ENCODE results near the gene KCNJ3.

The KCNJ3 gene

DNA sequence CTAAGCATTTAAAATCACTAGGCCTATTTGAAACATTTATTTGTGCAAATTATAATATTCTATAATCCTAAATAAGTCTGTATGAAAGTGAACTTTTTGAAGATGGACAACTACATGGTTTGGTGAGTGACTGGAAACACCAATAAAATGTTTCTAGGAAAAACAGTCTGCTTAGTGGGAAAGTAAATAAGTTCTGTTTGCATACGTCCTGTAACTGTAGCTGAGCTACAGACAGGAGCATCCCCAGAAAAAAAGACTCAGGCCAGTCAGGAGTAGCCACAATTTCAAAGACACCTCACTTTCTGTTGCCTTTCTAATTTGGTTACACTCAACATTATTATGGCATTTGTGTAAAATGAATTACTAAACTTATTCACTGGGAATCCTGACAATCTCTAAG is 28.4 kb upstream of the KCNJ3 start:
- no peak overlapping the region for H3K4me3 ChIP-seq (ENCODE audit: low read depth, low read length)
- no peaks in the 10 kb centered on the region for H3K9me3 ChIP-seq (ENCODE audit: control insufficient read depth, insufficient read depth, low read depth, low read length)
- ChIA-PET POLR2A (no interaction called here), CTCF (no interaction called here)
- no peak overlapping the region for H3K27ac ChIP-seq (ENCODE audit: extremely low read depth, low read depth, low read length)
- H3K4me1 ChIP-seq (ENCODE audit: control insufficient read depth, insufficient read depth, low read length): no peaks in the 10 kb centered on the region
- no peaks in the 10 kb centered on the region for H3K36me3 ChIP-seq (ENCODE audit: control insufficient read depth in 2 of 2, insufficient read depth in 1 of 2, low read length in 2 of 2)
- TF ChIP-seq ZNF701 (tag by site-specific recombination; IDR thresholded peaks at IDR 0.05) (no peak), ZNF404 (tag by site-specific recombination; IDR thresholded peaks at IDR 0.05) (no peak), OSR2 (tag by site-specific recombination; IDR thresholded peaks at IDR 0.05) (no peak), KLF7 (tag by site-specific recombination; IDR thresholded peaks at IDR 0.05; ENCODE audit: borderline replicate concordance) (no peak), ZNF707 (tag by site-specific recombination; IDR thresholded peaks at IDR 0.05) (no peak), WT1 (tag by site-specific recombination; IDR thresholded peaks at IDR 0.05) (no peak), ZNF514 (tag by site-specific recombination; IDR thresholded peaks at IDR 0.05) (no peak), ZBTB1 (tag by site-specific recombination; IDR thresholded peaks at IDR 0.05) (no peak), PRDM10 (tag by site-specific recombination; IDR thresholded peaks at IDR 0.05) (no peak), ZBTB49 (tag by site-specific recombination; IDR thresholded peaks at IDR 0.05; ENCODE audit: low read depth) (no peak)

GRCh38 chr2:154673694-154674093 is 24.8 kb upstream of the KCNJ3 start:
- POLR2A ChIA-PET: no interaction called here
- no peaks in the 10 kb centered on the region for H3K9me3 ChIP-seq (ENCODE audit: control insufficient read depth, insufficient read depth, low read depth, low read length)
- no peaks in the 10 kb centered on the region for H3K4me1 ChIP-seq (ENCODE audit: control insufficient read depth, insufficient read depth, low read length)
- H3K4me3 ChIP-seq (ENCODE audit: low read depth, low read length): no peak overlapping the region
- H3K27ac ChIP-seq (ENCODE audit: extremely low read depth, low read depth, low read length): no peak overlapping the region
- CTCF ChIA-PET: interaction anchor here (0.9 kb wide), 1 partner anchor 13 kb away, joined by 3 read pairs; no protein-coding TSS in a partner anchor
- H3K36me3 ChIP-seq (ENCODE audit: control insufficient read depth in 2 of 2, insufficient read depth in 1 of 2, low read length in 2 of 2): no peaks in the 10 kb centered on the region
- TF ChIP-seq ZNF341 (tag by site-specific recombination; IDR thresholded peaks at IDR 0.05; ENCODE audit: low read depth) (no peak), GLI4 (tag by site-specific recombination; IDR thresholded peaks at IDR 0.05) (no peak), ZNF266 (tag by site-specific recombination; IDR thresholded peaks at IDR 0.05; ENCODE audit: low read depth) (no peak), SALL2 (tag by site-specific recombination; IDR thresholded peaks at IDR 0.05; ENCODE audit: borderline replicate concordance) (no peak), ZNF791 (tag by site-specific recombination; IDR thresholded peaks at IDR 0.05) (no peak), GFI1B (tag by site-specific recombination; IDR thresholded peaks at IDR 0.05) (no peak), ZIC2 (tag by site-specific recombination; IDR thresholded peaks at IDR 0.05) (no peak), ZBTB21 (tag by site-specific recombination; IDR thresholded peaks at IDR 0.05) (no peak), ZNF16 (tag by site-specific recombination; IDR thresholded peaks at IDR 0.05; ENCODE audit: low read depth) (no peak), ZNF571 (tag by site-specific recombination; IDR thresholded peaks at IDR 0.05) (no peak), ZNF654 (tag by site-specific recombination; IDR thresholded peaks at IDR 0.05; ENCODE audit: low read depth) (no peak), EGR2 (tag by site-specific recombination; IDR thresholded peaks at IDR 0.05; ENCODE audit: low read depth) (no peak), ZXDB (tag by site-specific recombination; IDR thresholded peaks at IDR 0.05) (no peak), ZNF391 (tag by site-specific recombination; IDR thresholded peaks at IDR 0.05; ENCODE audit: borderline replicate concordance, low read depth) (no peak), GLIS2 (tag by site-specific recombination; IDR thresholded peaks at IDR 0.05) (no peak), ZNF548 (tag by site-specific recombination; IDR thresholded peaks at IDR 0.05) (no peak), HIC1 (tag by site-specific recombination; IDR thresholded peaks at IDR 0.05) (no peak), ZNF664 (tag by site-specific recombination; IDR thresholded peaks at IDR 0.05) (no peak)
- TF ChIP-seq, protein P1, sequence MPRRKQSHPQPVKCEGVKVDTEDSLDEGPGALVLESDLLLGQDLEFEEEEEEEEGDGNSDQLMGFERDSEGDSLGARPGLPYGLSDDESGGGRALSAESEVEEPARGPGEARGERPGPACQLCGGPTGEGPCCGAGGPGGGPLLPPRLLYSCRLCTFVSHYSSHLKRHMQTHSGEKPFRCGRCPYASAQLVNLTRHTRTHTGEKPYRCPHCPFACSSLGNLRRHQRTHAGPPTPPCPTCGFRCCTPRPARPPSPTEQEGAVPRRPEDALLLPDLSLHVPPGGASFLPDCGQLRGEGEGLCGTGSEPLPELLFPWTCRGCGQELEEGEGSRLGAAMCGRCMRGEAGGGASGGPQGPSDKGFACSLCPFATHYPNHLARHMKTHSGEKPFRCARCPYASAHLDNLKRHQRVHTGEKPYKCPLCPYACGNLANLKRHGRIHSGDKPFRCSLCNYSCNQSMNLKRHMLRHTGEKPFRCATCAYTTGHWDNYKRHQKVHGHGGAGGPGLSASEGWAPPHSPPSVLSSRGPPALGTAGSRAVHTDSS (tag by site-specific recombination; IDR thresholded peaks at IDR 0.05): no peak

Measured in HEK293 (cell line).